ENCODE measurements around the gene MAML3.

Gene MAML3

GRCh38 chr4:140168936-140169335 lies 15.0 kb upstream of the MAML3 start:
- H3K4me2 ChIP-seq (ENCODE audit: low read length): no peak overlapping the region
- H3K79me2 ChIP-seq (ENCODE audit: insufficient read depth, low read length): no peaks in the 10 kb centered on the region
- no peaks in the 10 kb centered on the region for H3K9me2 ChIP-seq (ENCODE audit: low read depth, low read length)
- H3K4me3 ChIP-seq (ENCODE audit: low read depth, low read length, poor library complexity, severe bottlenecking): no peak overlapping the region
- H3K9me3 ChIP-seq (ENCODE audit: low read length): no peaks in the 10 kb centered on the region
- no peak overlapping the region for H2AFZ ChIP-seq (ENCODE audit: low read length)
- no peak overlapping the region for H3K27ac ChIP-seq (ENCODE audit: low read depth, low read length, poor library complexity, severe bottlenecking)
- H3F3A ChIP-seq (ENCODE audit: insufficient read depth, low read length): no peaks in the 10 kb centered on the region
- no peaks in the 10 kb centered on the region for H3K27me3 ChIP-seq (ENCODE audit: insufficient read depth, low read length)
- no peaks in the 10 kb centered on the region for H4K20me1 ChIP-seq (ENCODE audit: insufficient read depth, low read length)
- no peak for TF ChIP-seq EZH2 (IDR thresholded peaks at IDR 0.05; ENCODE audit: borderline replicate concordance, low read length)
- TF ChIP-seq, protein P1, sequence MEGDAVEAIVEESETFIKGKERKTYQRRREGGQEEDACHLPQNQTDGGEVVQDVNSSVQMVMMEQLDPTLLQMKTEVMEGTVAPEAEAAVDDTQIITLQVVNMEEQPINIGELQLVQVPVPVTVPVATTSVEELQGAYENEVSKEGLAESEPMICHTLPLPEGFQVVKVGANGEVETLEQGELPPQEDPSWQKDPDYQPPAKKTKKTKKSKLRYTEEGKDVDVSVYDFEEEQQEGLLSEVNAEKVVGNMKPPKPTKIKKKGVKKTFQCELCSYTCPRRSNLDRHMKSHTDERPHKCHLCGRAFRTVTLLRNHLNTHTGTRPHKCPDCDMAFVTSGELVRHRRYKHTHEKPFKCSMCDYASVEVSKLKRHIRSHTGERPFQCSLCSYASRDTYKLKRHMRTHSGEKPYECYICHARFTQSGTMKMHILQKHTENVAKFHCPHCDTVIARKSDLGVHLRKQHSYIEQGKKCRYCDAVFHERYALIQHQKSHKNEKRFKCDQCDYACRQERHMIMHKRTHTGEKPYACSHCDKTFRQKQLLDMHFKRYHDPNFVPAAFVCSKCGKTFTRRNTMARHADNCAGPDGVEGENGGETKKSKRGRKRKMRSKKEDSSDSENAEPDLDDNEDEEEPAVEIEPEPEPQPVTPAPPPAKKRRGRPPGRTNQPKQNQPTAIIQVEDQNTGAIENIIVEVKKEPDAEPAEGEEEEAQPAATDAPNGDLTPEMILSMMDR (IDR thresholded peaks at IDR 0.05; ENCODE audit: low read length): no peak
- no peak overlapping the region for H3K9ac ChIP-seq (ENCODE audit: low read length)
- H3K36me3 ChIP-seq (ENCODE audit: insufficient read depth, low read length): no peaks in the 10 kb centered on the region
- no peaks in the 10 kb centered on the region for H3K4me1 ChIP-seq (ENCODE audit: insufficient read depth, low read length, severe bottlenecking)

DNA sequence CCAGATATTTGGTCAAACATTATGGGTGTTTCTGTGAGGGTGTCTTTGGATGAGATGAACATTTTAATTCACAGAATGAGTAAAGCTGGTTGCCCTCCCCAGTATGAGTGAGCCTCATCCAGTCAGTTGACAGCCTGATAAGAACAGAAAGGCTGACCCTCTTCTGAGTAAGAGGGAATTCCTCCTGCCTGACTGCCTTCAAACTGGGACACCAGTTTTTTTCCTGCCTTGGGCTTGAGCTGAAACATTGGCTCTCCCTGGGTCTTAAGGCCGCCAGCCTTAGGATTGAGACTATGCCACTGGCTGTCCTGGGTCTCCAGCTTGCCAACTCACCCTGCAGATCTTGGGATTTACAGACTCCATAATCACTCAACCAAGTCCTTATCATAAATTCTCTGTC lies 14.5 kb upstream of the MAML3 start:
- H3K4me3 ChIP-seq (ENCODE audit: low read depth, low read length, poor library complexity, severe bottlenecking): no peak overlapping the region
- no peaks in the 10 kb centered on the region for H3K4me1 ChIP-seq (ENCODE audit: insufficient read depth, low read length, severe bottlenecking)
- H3K9me3 ChIP-seq (ENCODE audit: low read length): no peaks in the 10 kb centered on the region
- no peaks in the 10 kb centered on the region for H4K20me1 ChIP-seq (ENCODE audit: insufficient read depth, low read length)
- no peak overlapping the region for H2AFZ ChIP-seq (ENCODE audit: low read length)
- H3K79me2 ChIP-seq (ENCODE audit: insufficient read depth, low read length): no peaks in the 10 kb centered on the region
- no peak overlapping the region for H3K4me2 ChIP-seq (ENCODE audit: low read length)
- no peaks in the 10 kb centered on the region for H3F3A ChIP-seq (ENCODE audit: insufficient read depth, low read length)
- H3K36me3 ChIP-seq (ENCODE audit: insufficient read depth, low read length): no peaks in the 10 kb centered on the region
- TF ChIP-seq, protein P1 (IDR thresholded peaks at IDR 0.05; ENCODE audit: low read length): no peak
- no peak for TF ChIP-seq EZH2 (IDR thresholded peaks at IDR 0.05; ENCODE audit: borderline replicate concordance, low read length)
- H3K27me3 ChIP-seq (ENCODE audit: insufficient read depth, low read length): no peaks in the 10 kb centered on the region
- H3K9ac ChIP-seq (ENCODE audit: low read length): no peak overlapping the region
- H3K9me2 ChIP-seq (ENCODE audit: low read depth, low read length): no peaks in the 10 kb centered on the region
- no peak overlapping the region for H3K27ac ChIP-seq (ENCODE audit: low read depth, low read length, poor library complexity, severe bottlenecking)

DNA sequence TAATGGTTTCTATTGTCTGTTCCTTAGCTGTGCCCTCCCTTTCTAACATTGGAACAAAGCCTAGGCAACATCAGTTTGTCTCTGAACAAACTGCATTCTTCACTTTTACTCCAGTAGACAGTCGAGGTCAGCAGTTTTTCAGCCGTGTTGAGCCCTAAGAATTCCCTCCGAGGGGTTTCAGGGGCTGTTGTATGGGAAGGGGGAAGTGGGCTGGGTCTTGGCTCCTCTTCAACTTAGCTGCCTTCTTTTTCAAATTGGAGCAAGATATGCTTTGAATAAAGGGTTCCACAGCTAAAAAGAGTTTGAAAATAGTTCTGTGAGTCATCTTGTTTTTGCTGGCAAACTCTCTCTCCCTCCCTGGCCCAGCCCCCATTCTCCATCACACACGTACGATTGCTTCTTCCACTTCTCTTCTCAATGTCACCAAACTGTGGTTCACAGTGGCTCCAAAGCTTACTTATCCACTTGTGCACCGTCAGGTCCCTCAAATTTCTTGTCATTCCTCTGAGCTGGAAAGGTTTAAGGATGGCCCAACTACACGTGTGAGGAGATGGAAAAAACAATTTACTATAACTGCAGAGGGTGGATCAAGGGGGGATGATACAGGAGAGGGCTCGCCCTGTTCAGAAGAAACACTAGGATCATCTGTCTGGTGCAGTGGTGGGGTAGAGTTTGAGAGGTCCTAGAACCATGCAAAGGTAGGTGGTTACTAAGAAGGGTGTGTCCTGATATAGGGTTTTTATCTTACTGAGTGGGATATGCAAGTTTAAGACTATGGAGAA lies 9.2 kb upstream of the MAML3 start:
- no peaks in the 10 kb centered on the region for H3K9me3 ChIP-seq (ENCODE audit: low read length)
- no peaks in the 10 kb centered on the region for H3K27me3 ChIP-seq (ENCODE audit: insufficient read depth, low read length)
- no peaks in the 10 kb centered on the region for H3K9me2 ChIP-seq (ENCODE audit: low read depth, low read length)
- no peak overlapping the region for H3K9ac ChIP-seq (ENCODE audit: low read length)
- H3F3A ChIP-seq (ENCODE audit: insufficient read depth, low read length): no peaks in the 10 kb centered on the region
- peaks cover 13% of the 10 kb centered on the region for H3K4me1 ChIP-seq (ENCODE audit: insufficient read depth, low read length, severe bottlenecking)
- H3K27ac ChIP-seq (ENCODE audit: low read depth, low read length, poor library complexity, severe bottlenecking): no peak overlapping the region
- H3K4me3 ChIP-seq (ENCODE audit: low read depth, low read length, poor library complexity, severe bottlenecking): no peak overlapping the region
- no peaks in the 10 kb centered on the region for H3K36me3 ChIP-seq (ENCODE audit: insufficient read depth, low read length)
- H3K4me2 ChIP-seq (ENCODE audit: low read length): no peak overlapping the region
- H2AFZ ChIP-seq (ENCODE audit: low read length): no peak overlapping the region
- TF ChIP-seq EZH2 (IDR thresholded peaks at IDR 0.05; ENCODE audit: borderline replicate concordance, low read length): no peak
- no peaks in the 10 kb centered on the region for H3K79me2 ChIP-seq (ENCODE audit: insufficient read depth, low read length)
- H4K20me1 ChIP-seq (ENCODE audit: insufficient read depth, low read length): no peaks in the 10 kb centered on the region

DNA sequence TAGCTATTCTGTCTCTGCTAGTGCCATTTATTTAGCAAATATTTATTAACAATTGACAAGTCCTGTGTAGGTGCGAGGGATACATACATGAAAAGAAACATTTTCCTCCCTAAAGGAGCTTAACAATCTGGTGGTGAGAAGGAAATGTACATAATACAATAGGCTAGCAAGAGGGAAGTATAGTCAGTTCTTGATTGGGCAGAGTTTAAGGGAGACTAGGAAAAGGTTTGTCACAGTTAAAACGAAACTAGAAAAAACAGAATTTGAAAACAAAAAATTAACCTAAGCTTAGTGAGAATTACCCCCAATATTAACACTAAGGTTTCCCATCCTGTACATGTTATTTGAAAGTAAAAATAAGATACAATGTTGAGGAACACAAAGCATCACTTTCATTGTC lies 8.6 kb upstream of the MAML3 start:
- Histone ChIP-seq H3K4me2 (ENCODE audit: low read length) (no peak overlapping the region), H3K36me3 (ENCODE audit: insufficient read depth, low read length) (no peaks in the 10 kb centered on the region)

More for the DNA sequence above, 8.6 kb upstream of the MAML3 start:
- Histone ChIP-seq H3K9ac (ENCODE audit: low read length) (no peak overlapping the region), H3K4me3 (ENCODE audit: low read depth, low read length, poor library complexity, severe bottlenecking) (no peak overlapping the region), H2AFZ (ENCODE audit: low read length) (no peak overlapping the region), H3K9me3 (ENCODE audit: low read length) (no peaks in the 10 kb centered on the region), H3K27ac (ENCODE audit: low read depth, low read length, poor library complexity, severe bottlenecking) (no peak overlapping the region), H3F3A (ENCODE audit: insufficient read depth, low read length) (no peaks in the 10 kb centered on the region), H3K4me1 (ENCODE audit: insufficient read depth, low read length, severe bottlenecking) (peaks cover 19% of the 10 kb centered on the region), H3K27me3 (ENCODE audit: insufficient read depth, low read length) (no peaks in the 10 kb centered on the region), H3K9me2 (ENCODE audit: low read depth, low read length) (no peaks in the 10 kb centered on the region), H3K79me2 (ENCODE audit: insufficient read depth, low read length) (no peaks in the 10 kb centered on the region), H4K20me1 (ENCODE audit: insufficient read depth, low read length) (no peaks in the 10 kb centered on the region)
- no peak for TF ChIP-seq EZH2 (IDR thresholded peaks at IDR 0.05; ENCODE audit: borderline replicate concordance, low read length)
- TF ChIP-seq, protein P1 (IDR thresholded peaks at IDR 0.05; ENCODE audit: low read length): no peak
